ENCODE data around the gene LEP.
"Not testable (repeated sequence)": the region's sequence is repeated elsewhere in the genome, so short reads cannot be mapped to it uniquely, and the experiment has no call there.

The LEP gene

GRCh38 chr7:128211626-128212025 is 29.5 kb upstream of the LEP start:
- no peak for DNase-seq

GRCh38 chr7:128214463-128214862 is 26.6 kb upstream of the LEP start:
- DNase-seq, result no peak

- DNase-seq, result no peak
These were observed 25.8 kb upstream of the LEP start for GRCh38 chr7:128215281-128215680.

- DNase-seq, result no peak
These were observed 25.3 kb upstream of the LEP start for GRCh38 chr7:128215739-128216138.

- DNase-seq, result no peak
These were observed 23.9 kb upstream of the LEP start for GRCh38 chr7:128217030-128217805.

- DNase-seq, result no peak
These were observed 23.0 kb upstream of the LEP start for GRCh38 chr7:128217967-128218652.

GRCh38 chr7:128219636-128220035 is 21.4 kb upstream of the LEP start:
- DNase-seq, result no peak

GRCh38 chr7:128221929-128222403 is 19.1 kb upstream of the LEP start:
- no peak for DNase-seq

GRCh38 chr7:128226132-128226980 is 14.7 kb upstream of the LEP start:
- DNase-seq, result no peak

GRCh38 chr7:128227271-128227670 is 13.8 kb upstream of the LEP start:
- no peak for DNase-seq

- DNase-seq, result no peak
These were observed 10.1 kb upstream of the LEP start for GRCh38 chr7:128231021-128231420.

- DNase-seq, result no peak
These were observed 9.4 kb upstream of the LEP start for GRCh38 chr7:128231677-128232076.

GRCh38 chr7:128233471-128233870 is 7.6 kb upstream of the LEP start:
- DNase-seq, result no peak

- DNase-seq, result no peak
These were observed 6.5 kb upstream of the LEP start for GRCh38 chr7:128234476-128235026.

- DNase-seq, result no peak
These were observed 5.6 kb upstream of the LEP start for GRCh38 chr7:128235471-128235870.

GRCh38 chr7:128236924-128237586 is 4.0 kb upstream of the LEP start:
- no peak for DNase-seq

- DNase-seq, result not testable (repeated sequence)
These were observed 1.9 kb upstream of the LEP start for GRCh38 chr7:128239146-128239545.

GRCh38 chr7:128242661-128243060 is 1.6 kb downstream of the LEP start:
- no peak for DNase-seq

- DNase-seq, result no peak
These were observed 2.2 kb downstream of the LEP start for GRCh38 chr7:128243273-128243672.

- DNase-seq, result no peak
These were observed 3.8 kb downstream of the LEP start for GRCh38 chr7:128244861-128245260.

- DNase-seq, result no peak
These were observed 6.0 kb downstream of the LEP start for GRCh38 chr7:128247108-128247507.

GRCh38 chr7:128247640-128248194 is 6.6 kb downstream of the LEP start:
- DNase-seq, result no peak
